SKM-1 (cell line): ENCODE data around the gene CERS3.
A peak's percentile ranks its signal among the peaks of the same experiment; 100 is the strongest.
"Not testable (repeated sequence)": the region's sequence is repeated elsewhere in the genome, so short reads cannot be mapped to it uniquely, and the experiment has no call there.

Source experiments
- DNase-seq: peaks from one replicate; lab custom pipeline; 2025; ENCODE audit not compliant: unreplicated experiment; lab: John Stamatoyannopoulos, UW

The CERS3 gene

GRCh38 chr15:100468285-100468684, 60.5 kb downstream of the CERS3 start:
- DNase-seq: no peak

- no peak for DNase-seq
Measured at GRCh38 chr15:100466073-100466472, 62.7 kb downstream of the CERS3 start.

- no peak for DNase-seq
Measured at GRCh38 chr15:100464888-100465287, 63.9 kb downstream of the CERS3 start.

- no peak for DNase-seq
Measured at GRCh38 chr15:100464256-100464655, 64.5 kb downstream of the CERS3 start.

GRCh38 chr15:100463515-100463914, 65.2 kb downstream of the CERS3 start:
- DNase-seq: no peak

GRCh38 chr15:100461049-100461448, 67.7 kb downstream of the CERS3 start:
- DNase-seq: no peak

- no peak for DNase-seq
Measured at GRCh38 chr15:100457201-100457600, 71.5 kb downstream of the CERS3 start.

GRCh38 chr15:100454148-100454547, 74.6 kb downstream of the CERS3 start:
- DNase-seq: no peak

- DNase-seq: no peak
Measured at GRCh38 chr15:100448481-100448880, 80.3 kb downstream of the CERS3 start.

GRCh38 chr15:100441063-100441462, 87.7 kb downstream of the CERS3 start:
- not testable (repeated sequence) for DNase-seq

GRCh38 chr15:100439514-100439913, 89.2 kb downstream of the CERS3 start:
- no peak for DNase-seq

GRCh38 chr15:100438570-100438969, 90.2 kb downstream of the CERS3 start:
- peak; percentile 6 for DNase-seq

GRCh38 chr15:100437261-100437660, 91.5 kb downstream of the CERS3 start:
- DNase-seq: no peak

GRCh38 chr15:100434561-100434960, 94.2 kb downstream of the CERS3 start:
- no peak for DNase-seq

GRCh38 chr15:100434038-100434437, 94.7 kb downstream of the CERS3 start:
- DNase-seq: no peak

GRCh38 chr15:100433304-100433703, 95.4 kb downstream of the CERS3 start:
- no peak for DNase-seq

- no peak for DNase-seq
Measured at GRCh38 chr15:100430411-100430810, 98.3 kb downstream of the CERS3 start.

- DNase-seq: no peak
Measured at GRCh38 chr15:100429116-100429728, 99.5 kb downstream of the CERS3 start.

- no peak for DNase-seq
Measured at GRCh38 chr15:100426937-100427336, 101.8 kb downstream of the CERS3 start.

GRCh38 chr15:100405179-100405578, 123.6 kb downstream of the CERS3 start:
- no peak for DNase-seq

- no peak for DNase-seq
Measured at GRCh38 chr15:100400996-100401395, 127.8 kb downstream of the CERS3 start.

- no peak for DNase-seq
Measured at GRCh38 chr15:100394736-100395440, 133.9 kb downstream of the CERS3 start.

GRCh38 chr15:100393008-100393407, 135.7 kb downstream of the CERS3 start:
- no peak for DNase-seq
